Activated CD8-positive, alpha-beta T cell treated with anti-CD3 and anti-CD28 coated beads for 36 hours (primary cell): Measurements from ENCODE around the gene PRRT1B. TPM values are rescaled to one million over a fixed set of nuclear protein-coding genes. Genes with fewer than 3 reads are reported as not detected.

Source experiments
- ATAC-seq: fragments of 200-7000 bp; cut with Tn5 transposase; one replicate; pipeline ENCODE4 v1.10.0; 2021; ENCODE audit warnings: mild to moderate bottlenecking, moderate library complexity
- CTCF ChIA-PET: fragments of 350-600 bp; sonication (Branson Sonifier 250); formaldehyde crosslinking; loops from one replicate; lab custom pipeline; 2021; ENCODE audit warnings: antibody characterized with exemption; lab: Charles Lee
- POLR2A ChIA-PET: fragments of 350-600 bp; sonication (Branson Sonifier 250); formaldehyde crosslinking; loops from one replicate; lab custom pipeline; 2021; ENCODE audit warnings: antibody characterized with exemption; lab: Charles Lee
- DNase-seq: peaks from one replicate; pipeline ENCODE4 v3.0.0-alpha.2; 2020
- H3K27ac Mint-ChIP-seq: one replicate; pipeline ENCODE4 v1.8.0; 2021; ENCODE audit warnings: mild to moderate bottlenecking, mixed read lengths
- H3K27me3 Mint-ChIP-seq: one replicate; pipeline ENCODE4 v1.8.0; 2021; ENCODE audit warnings: mixed read lengths
- H3K36me3 Mint-ChIP-seq: one replicate; pipeline ENCODE4 v1.8.0; 2021; ENCODE audit warnings: low read depth, mixed read lengths
- H3K4me1 Mint-ChIP-seq: one replicate; pipeline ENCODE4 v1.8.0; 2021; ENCODE audit warnings: low read depth, mixed read lengths
- H3K4me3 Mint-ChIP-seq: one replicate; pipeline ENCODE4 v1.8.0; 2021; ENCODE audit warnings: mild to moderate bottlenecking, moderate library complexity, mixed read lengths
- H3K9me3 Mint-ChIP-seq: one replicate; pipeline ENCODE4 v1.8.0; 2021; ENCODE audit warnings: mixed read lengths
- CTCF ChIP-seq: fragments of 200-600 bp; IDR thresholded peaks from one replicate; pipeline ENCODE4 v1.8.0; 2022; ENCODE audit warnings: antibody characterized with exemption, mild to moderate bottlenecking
- intact Hi-C: fragments of 100-400 bp; cut with micrococcal nuclease; formaldehyde crosslinking; loops from one replicate; pipeline ENCODE4 v1.10.0; 2022
- total RNA-seq, 2 experiments: library from RNA; stranded (reverse); gene quantifications; one replicate each; pipeline ENCODE4 v1.2.3, GENCODE V29; 2021

Gene PRRT1B
- total RNA-seq, 2 experiments from 2014 or later, result not detected

- ChIA-PET CTCF (no interaction called here), POLR2A (no interaction called here)
- no peak for TF ChIP-seq CTCF
- Mint-ChIP-seq H3K4me1 (no peaks in the 10 kb centered on the region), H3K4me3 (no peak overlapping the region), H3K27me3 (no peaks in the 10 kb centered on the region), H3K36me3 (peaks cover 21% of the 10 kb centered on the region), H3K27ac (no peak overlapping the region), H3K9me3 (no peaks in the 10 kb centered on the region)
- intact Hi-C loops, result no loop called here
- no peak for ATAC-seq
- DNase-seq, result no peak
These were observed 29.2 kb upstream of the PRRT1B start for GRCh38 chr9:131516100-131516499.

- no peaks in the 10 kb centered on the region for H3K4me1 Mint-ChIP-seq
- no peak overlapping the region for H3K27ac Mint-ChIP-seq
- intact Hi-C loops, result no loop called here
- no peak for TF ChIP-seq CTCF
- no peak overlapping the region for H3K4me3 Mint-ChIP-seq
- H3K36me3 Mint-ChIP-seq, result peaks cover 15% of the 10 kb centered on the region
- no peak for ATAC-seq
- no peaks in the 10 kb centered on the region for H3K9me3 Mint-ChIP-seq
- no peak for DNase-seq
- no peaks in the 10 kb centered on the region for H3K27me3 Mint-ChIP-seq
- ChIA-PET POLR2A (interaction anchor here (0.7 to 1.0 kb wide), 2 partner anchors 15 to 18 kb away, joined by 3 read pairs; no protein-coding TSS in a partner anchor), CTCF (no interaction called here)
These were observed 28.4 kb upstream of the PRRT1B start for GRCh38 chr9:131516930-131517329.

- POLR2A ChIA-PET, result interaction anchor here (1.0 to 1.2 kb wide), 2 partner anchors 19 to 22 kb away, joined by 3 read pairs; no protein-coding TSS in a partner anchor
- TF ChIP-seq CTCF, result no peak
- CTCF ChIA-PET, result no interaction called here
- Mint-ChIP-seq H3K9me3 (no peaks in the 10 kb centered on the region), H3K4me1 (no peaks in the 10 kb centered on the region), H3K27ac (no peak overlapping the region), H3K4me3 (no peak overlapping the region), H3K36me3 (peaks cover 10% of the 10 kb centered on the region), H3K27me3 (no peaks in the 10 kb centered on the region)
- DNase-seq (no peak), ATAC-seq (no peak)
- intact Hi-C loops, result no loop called here
These were observed 27.5 kb upstream of the PRRT1B start for GRCh38 chr9:131517761-131518190.

- peak overlapping the region; percentile 30 for H3K27ac Mint-ChIP-seq
- intact Hi-C loops, result no loop called here
- ChIA-PET POLR2A (interaction anchor here (1.2 kb wide), 1 partner anchor 22 kb away, joined by 3 read pairs; no protein-coding TSS in a partner anchor), CTCF (no interaction called here)
- no peaks in the 10 kb centered on the region for H3K27me3 Mint-ChIP-seq
- ATAC-seq (no peak), DNase-seq (no peak)
- H3K36me3 Mint-ChIP-seq, result peaks cover 9% of the 10 kb centered on the region
- TF ChIP-seq CTCF, result no peak
- H3K9me3 Mint-ChIP-seq, result no peaks in the 10 kb centered on the region
- H3K4me3 Mint-ChIP-seq, result no peak overlapping the region
- no peaks in the 10 kb centered on the region for H3K4me1 Mint-ChIP-seq
These were observed 26.8 kb upstream of the PRRT1B start for GRCh38 chr9:131518553-131518952.

- Mint-ChIP-seq H3K27ac (no peak overlapping the region), H3K36me3 (peaks cover 8% of the 10 kb centered on the region), H3K4me1 (no peaks in the 10 kb centered on the region), H3K27me3 (no peaks in the 10 kb centered on the region), H3K9me3 (no peaks in the 10 kb centered on the region), H3K4me3 (no peak overlapping the region)
- ATAC-seq (no peak), DNase-seq (no peak)
- intact Hi-C loops, result no loop called here
- ChIA-PET CTCF (no interaction called here), POLR2A (interaction anchor here (0.7 to 1.4 kb wide), 2 partner anchors 23 to 115 kb away, joined by 3 read pairs; no protein-coding TSS in a partner anchor)
- no peak for TF ChIP-seq CTCF
These were observed 24.8 kb upstream of the PRRT1B start for GRCh38 chr9:131520503-131520902.
